Karpas-422 (cell line): ENCODE results near the gene MPPE1. TPM values are rescaled to one million over a fixed set of nuclear protein-coding genes. Genes with fewer than 3 reads are reported as not detected.
"Not testable (repeated sequence)": the region's sequence is repeated elsewhere in the genome, so short reads cannot be mapped to it uniquely, and the experiment has no call there.

Experiments
- DNase-seq: peaks from one replicate; pipeline ENCODE4 v3.0.0-alpha.2; 2015
- H2AFZ ChIP-seq: fragments of 200-600 bp; sonication (generic); 2 replicates; pipeline ENCODE4 v1.6.1; 2014; ENCODE audit warnings: antibody characterized with exemption, low read length, mixed read lengths
- H3K27ac ChIP-seq: fragments of 200-600 bp; sonication (generic); 2 replicates; pipeline ENCODE4 v1.5.1; 2014; ENCODE audit warnings: mild to moderate bottlenecking, low read length, moderate library complexity
- H3K27me3 ChIP-seq: fragments of 200-600 bp; sonication (generic); 2 replicates; pipeline ENCODE4 v1.6.1; 2014; ENCODE audit warnings: low read length, mixed read lengths
- H3K36me3 ChIP-seq: fragments of 200-600 bp; sonication (generic); 2 replicates; pipeline ENCODE4 v1.6.1; 2014; ENCODE audit warnings: low read length, mixed read lengths; ENCODE audit not compliant: insufficient read depth
- H3K4me1 ChIP-seq: fragments of 200-600 bp; sonication (generic); 2 replicates; pipeline ENCODE4 v1.6.1; 2014; ENCODE audit warnings: mild to moderate bottlenecking, low read length, mixed read lengths
- H3K4me2 ChIP-seq: fragments of 200-600 bp; sonication (generic); 2 replicates; pipeline ENCODE4 v1.6.1; 2014; ENCODE audit warnings: low read length, low read depth, mild to moderate bottlenecking; ENCODE audit not compliant: poor library complexity, severe bottlenecking
- H3K4me3 ChIP-seq: fragments of 200-600 bp; sonication (generic); 2 replicates; pipeline ENCODE4 v1.5.1; 2014; ENCODE audit warnings: mild to moderate bottlenecking, antibody characterized with exemption, low read length, mixed read lengths
- H3K79me2 ChIP-seq: fragments of 200-600 bp; sonication (generic); 2 replicates; pipeline ENCODE4 v1.6.1; 2014; ENCODE audit warnings: mild to moderate bottlenecking, low read length, mixed read lengths
- H3K9ac ChIP-seq: fragments of 200-600 bp; sonication (generic); 2 replicates; pipeline ENCODE4 v1.6.0; 2014; ENCODE audit warnings: low read length
- H3K9me2 ChIP-seq: fragments of 200-600 bp; sonication (generic), shearing (Covaris generic); replicated peaks from 2 replicates; pipeline ENCODE4 v1.6.0; 2014; ENCODE audit warnings: mild to moderate bottlenecking, low read length, moderate library complexity; ENCODE audit not compliant: insufficient read depth
- H3K9me3 ChIP-seq: fragments of 300-700, 200-600 bp; sonication (generic); 2 replicates; pipeline ENCODE4 v1.6.1; 2014; ENCODE audit warnings: low read length, mixed read lengths
- H4K20me1 ChIP-seq: fragments of 200-600 bp; sonication (generic); 2 replicates; pipeline ENCODE4 v1.6.1; 2014; ENCODE audit warnings: mild to moderate bottlenecking, antibody characterized with exemption, low read length, low read depth; ENCODE audit not compliant: insufficient read depth
- total RNA-seq: library from RNA; depleted of rRNA; stranded (reverse); fragments of >200 nt; shearing (Covaris generic); gene quantifications from 2 replicates; pipeline ENCODE4 v1.2.3, GENCODE V29; 2014; ENCODE audit warnings: low replicate concordance

The MPPE1 gene
- total RNA-seq, 1 experiment from 2014 or later: 30.7 TPM

DNA sequence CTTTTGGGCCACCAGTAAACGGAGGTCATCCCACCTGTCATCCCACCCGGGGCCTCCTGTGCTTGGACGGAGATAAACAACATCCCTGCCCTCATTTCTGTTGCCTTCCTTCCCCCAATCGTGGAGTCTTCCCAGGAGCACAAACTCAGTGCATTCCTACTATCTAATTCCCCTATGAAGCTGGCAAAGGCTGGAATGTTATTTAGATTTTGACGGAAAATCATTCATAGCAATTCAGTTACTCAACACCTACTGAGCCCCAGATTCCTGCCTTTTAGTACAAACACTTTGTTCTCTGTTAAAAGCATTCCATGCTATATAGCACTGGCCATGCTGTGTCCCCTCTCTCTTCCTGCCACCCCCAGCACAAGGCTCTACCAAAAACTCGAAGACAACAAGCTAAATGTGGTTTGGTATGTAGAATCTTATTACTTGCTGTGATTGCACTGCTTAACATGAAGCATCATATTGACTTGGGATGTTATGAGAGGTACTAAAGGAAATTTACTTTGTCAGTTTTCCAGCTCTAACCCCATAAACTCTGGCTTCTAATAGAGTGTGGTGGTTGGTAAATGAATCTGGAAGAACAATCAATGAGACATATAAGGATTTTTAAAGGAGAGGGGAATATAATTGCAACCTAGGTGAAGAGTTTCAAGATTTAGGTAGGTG lies 40.9 kb upstream of the MPPE1 start:
- no peaks in the 10 kb centered on the region for H3K9me3 ChIP-seq
- no peak overlapping the region for H3K27ac ChIP-seq
- no peaks in the 10 kb centered on the region for H3K4me1 ChIP-seq
- H3K4me3 ChIP-seq: no peak overlapping the region
- no peaks in the 10 kb centered on the region for H4K20me1 ChIP-seq
- no peak overlapping the region for H2AFZ ChIP-seq
- H3K4me2 ChIP-seq: no peak overlapping the region
- no peaks in the 10 kb centered on the region for H3K36me3 ChIP-seq
- no peaks in the 10 kb centered on the region for H3K27me3 ChIP-seq
- H3K79me2 ChIP-seq: no peaks in the 10 kb centered on the region
- no peak for DNase-seq
- H3K9ac ChIP-seq: no peak overlapping the region
- no peaks in the 10 kb centered on the region for H3K9me2 ChIP-seq

GRCh38 chr18:11947214-11948191 lies 39.4 kb upstream of the MPPE1 start:
- Histone ChIP-seq H3K36me3 (no peaks in the 10 kb centered on the region), H3K9me3 (no peaks in the 10 kb centered on the region), H3K4me3 (no peak overlapping the region), H4K20me1 (no peaks in the 10 kb centered on the region), H3K4me1 (no peaks in the 10 kb centered on the region), H3K4me2 (no peak overlapping the region), H3K79me2 (no peaks in the 10 kb centered on the region), H3K9me2 (no peaks in the 10 kb centered on the region), H3K27ac (no peak overlapping the region), H3K27me3 (no peaks in the 10 kb centered on the region), H2AFZ (no peak overlapping the region), H3K9ac (no peak overlapping the region)
- DNase-seq: no peak

GRCh38 chr18:11946756-11947155 lies 38.6 kb upstream of the MPPE1 start:
- Histone ChIP-seq H3K9ac (no peak overlapping the region), H4K20me1 (no peaks in the 10 kb centered on the region), H3K36me3 (no peaks in the 10 kb centered on the region), H3K27me3 (no peaks in the 10 kb centered on the region), H3K9me3 (no peaks in the 10 kb centered on the region), H3K4me3 (no peak overlapping the region), H3K9me2 (no peaks in the 10 kb centered on the region), H3K79me2 (no peaks in the 10 kb centered on the region), H2AFZ (no peak overlapping the region), H3K4me2 (no peak overlapping the region), H3K27ac (no peak overlapping the region), H3K4me1 (no peaks in the 10 kb centered on the region)
- no peak for DNase-seq

- H3K9ac ChIP-seq, H3K79me2 ChIP-seq, H3K4me1 ChIP-seq, H2AFZ ChIP-seq, H3K4me2 ChIP-seq, H3K4me3 ChIP-seq, H4K20me1 ChIP-seq, H3K9me3 ChIP-seq, H3K36me3 ChIP-seq, H3K9me2 ChIP-seq, H3K27me3 ChIP-seq, DNase-seq, H3K27ac ChIP-seq: not testable (repeated sequence)
These were observed 37.9 kb upstream of the MPPE1 start for GRCh38 chr18:11945834-11946659.

DNA sequence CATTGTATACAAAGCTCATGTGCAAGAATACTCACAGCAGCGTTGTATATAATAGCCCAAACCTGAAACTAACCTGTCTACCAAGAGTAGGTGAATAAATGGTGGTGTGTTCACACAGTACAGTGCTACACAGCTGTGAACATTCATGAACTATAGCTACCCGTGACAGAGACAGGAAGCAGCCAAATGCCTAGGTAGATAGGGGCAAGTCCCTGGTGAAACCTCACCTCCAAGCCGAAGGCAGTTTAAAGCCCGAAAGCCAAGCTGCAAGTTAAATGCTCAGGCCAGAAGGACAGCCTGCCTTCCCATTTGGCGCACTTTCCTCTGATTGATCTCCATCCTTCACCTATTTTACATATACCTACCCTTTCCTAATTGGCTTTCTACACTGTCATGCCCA lies 36.7 kb upstream of the MPPE1 start:
- H3K79me2 ChIP-seq: no peaks in the 10 kb centered on the region
- no peak overlapping the region for H3K4me3 ChIP-seq
- no peaks in the 10 kb centered on the region for H3K4me1 ChIP-seq
- no peaks in the 10 kb centered on the region for H4K20me1 ChIP-seq
- no peak overlapping the region for H3K9ac ChIP-seq
- H3K27me3 ChIP-seq: no peaks in the 10 kb centered on the region
- H3K9me3 ChIP-seq: no peaks in the 10 kb centered on the region
- H3K27ac ChIP-seq: no peak overlapping the region
- no peaks in the 10 kb centered on the region for H3K36me3 ChIP-seq
- H2AFZ ChIP-seq: no peak overlapping the region
- no peaks in the 10 kb centered on the region for H3K9me2 ChIP-seq
- DNase-seq: no peak
- H3K4me2 ChIP-seq: no peak overlapping the region

DNA sequence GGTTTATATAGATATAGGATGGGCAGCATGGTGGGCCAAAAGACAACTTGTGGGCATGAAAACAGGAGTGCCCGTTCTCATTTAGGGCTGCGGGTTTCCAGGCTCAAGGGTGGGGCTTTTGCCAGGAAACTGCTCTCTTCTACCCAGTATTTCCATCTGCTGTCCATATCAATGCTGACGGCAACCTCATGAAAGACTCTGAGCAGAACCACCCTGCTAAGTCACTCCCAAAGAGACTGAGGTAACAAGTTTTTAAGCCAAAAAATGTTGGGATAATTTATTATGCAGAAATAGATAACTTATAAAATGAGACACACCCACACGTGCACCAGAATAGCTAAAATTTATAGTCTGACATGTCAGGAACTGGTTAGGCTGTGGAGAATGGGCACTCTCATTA lies 36.1 kb upstream of the MPPE1 start:
- Histone ChIP-seq H3K27me3 (no peaks in the 10 kb centered on the region), H3K4me2 (no peak overlapping the region), H3K9me2 (no peaks in the 10 kb centered on the region), H3K79me2 (no peaks in the 10 kb centered on the region), H3K4me3 (no peak overlapping the region), H2AFZ (no peak overlapping the region), H3K4me1 (no peaks in the 10 kb centered on the region), H3K36me3 (no peaks in the 10 kb centered on the region), H4K20me1 (no peaks in the 10 kb centered on the region), H3K27ac (no peak overlapping the region), H3K9ac (no peak overlapping the region), H3K9me3 (no peaks in the 10 kb centered on the region)
- no peak for DNase-seq

GRCh38 chr18:11943551-11943950 lies 35.4 kb upstream of the MPPE1 start:
- no peaks in the 10 kb centered on the region for H3K36me3 ChIP-seq
- no peaks in the 10 kb centered on the region for H3K9me2 ChIP-seq
- H3K9ac ChIP-seq: no peak overlapping the region
- H3K9me3 ChIP-seq: no peaks in the 10 kb centered on the region
- no peak overlapping the region for H2AFZ ChIP-seq
- no peak overlapping the region for H3K4me3 ChIP-seq
- H3K27ac ChIP-seq: no peak overlapping the region
- no peaks in the 10 kb centered on the region for H3K27me3 ChIP-seq
- H4K20me1 ChIP-seq: no peaks in the 10 kb centered on the region
- H3K4me1 ChIP-seq: no peaks in the 10 kb centered on the region
- H3K4me2 ChIP-seq: no peak overlapping the region
- no peaks in the 10 kb centered on the region for H3K79me2 ChIP-seq
- DNase-seq: no peak

DNA sequence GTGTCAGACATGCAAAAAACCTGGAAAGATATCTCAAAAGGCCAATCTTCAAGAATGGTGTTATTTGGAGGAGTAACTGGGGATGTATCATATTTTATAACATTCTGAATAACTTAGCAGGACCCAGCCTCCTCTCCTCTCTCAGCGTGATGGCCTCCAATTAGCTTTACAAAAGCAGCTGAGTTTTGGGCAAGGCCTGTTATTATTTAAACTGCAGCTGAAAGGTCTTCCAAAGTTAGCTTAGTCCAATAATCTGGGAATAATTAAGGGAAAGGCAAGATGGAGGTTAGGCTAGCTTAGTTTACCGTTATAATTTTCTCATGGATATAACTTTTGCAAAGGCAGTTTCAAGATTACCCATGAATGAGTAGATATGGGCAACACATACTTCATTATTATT lies 32.8 kb upstream of the MPPE1 start:
- Histone ChIP-seq H4K20me1 (no peaks in the 10 kb centered on the region), H3K9me3 (no peaks in the 10 kb centered on the region), H3K4me3 (no peak overlapping the region), H3K27ac (no peak overlapping the region), H3K4me2 (no peak overlapping the region), H3K27me3 (no peaks in the 10 kb centered on the region), H3K4me1 (no peaks in the 10 kb centered on the region), H2AFZ (no peak overlapping the region), H3K36me3 (no peaks in the 10 kb centered on the region), H3K9me2 (no peaks in the 10 kb centered on the region), H3K9ac (no peak overlapping the region), H3K79me2 (no peaks in the 10 kb centered on the region)
- no peak for DNase-seq
